ENCODE data around the gene LHX5. TPM values are rescaled to one million over a fixed set of nuclear protein-coding genes. Genes with fewer than 3 reads are reported as not detected.

The LHX5 gene
- total RNA-seq, 1 donor from 2014 or later: not detected

- peaks cover 4% of the 10 kb centered on the region for H3K27me3 ChIP-seq
- DNase-seq (no peak), ATAC-seq (no peak)
- no peak for TF ChIP-seq CTCF (IDR thresholded peaks at IDR 0.05)
- no peaks in the 10 kb centered on the region for H3K36me3 ChIP-seq
- H3K27ac ChIP-seq: no peak overlapping the region
- H3K9me3 ChIP-seq: no peaks in the 10 kb centered on the region
- no peak overlapping the region for H3K4me3 ChIP-seq
- no peaks in the 10 kb centered on the region for H3K4me1 ChIP-seq
- intact Hi-C loops (cut with DNase I): no loop called here
Observed at GRCh38 chr12:113438523-113439300, 33.0 kb downstream of the LHX5 start.

GRCh38 chr12:113437729-113438100, 34.0 kb downstream of the LHX5 start:
- DNase-seq (no peak), ATAC-seq (no peak)
- Histone ChIP-seq H3K4me3 (no peak overlapping the region), H3K9me3 (no peaks in the 10 kb centered on the region), H3K27ac (no peak overlapping the region), H3K36me3 (no peaks in the 10 kb centered on the region), H3K4me1 (no peaks in the 10 kb centered on the region), H3K27me3 (no peaks in the 10 kb centered on the region)
- no peak for TF ChIP-seq CTCF (IDR thresholded peaks at IDR 0.05)
- intact Hi-C loops (cut with DNase I): no loop called here

- intact Hi-C loops (cut with DNase I): no loop called here
- DNase-seq: no peak
- no peaks in the 10 kb centered on the region for H3K36me3 ChIP-seq
Observed at GRCh38 chr12:113436993-113437728, 34.5 kb downstream of the LHX5 start.

GRCh38 chr12:113436586-113436985, 35.1 kb downstream of the LHX5 start:
- Histone ChIP-seq H3K27me3 (no peaks in the 10 kb centered on the region), H3K4me1 (no peaks in the 10 kb centered on the region), H3K9me3 (no peaks in the 10 kb centered on the region), H3K4me3 (no peak overlapping the region), H3K27ac (no peak overlapping the region), H3K36me3 (no peaks in the 10 kb centered on the region)
- no peak for TF ChIP-seq CTCF (IDR thresholded peaks at IDR 0.05)
- intact Hi-C loops (cut with DNase I): no loop called here
- DNase-seq (no peak), ATAC-seq (no peak)

More at GRCh38 chr12:113436993-113437728, 34.5 kb downstream of the LHX5 start:
- ATAC-seq: no peak
- Histone ChIP-seq H3K27ac (no peak overlapping the region), H3K9me3 (no peaks in the 10 kb centered on the region), H3K4me3 (no peak overlapping the region), H3K27me3 (no peaks in the 10 kb centered on the region), H3K4me1 (no peaks in the 10 kb centered on the region)
- TF ChIP-seq CTCF (IDR thresholded peaks at IDR 0.05): no peak

- intact Hi-C loops (cut with DNase I): no loop called here
- no peaks in the 10 kb centered on the region for H3K27me3 ChIP-seq
- H3K27ac ChIP-seq: no peak overlapping the region
- H3K9me3 ChIP-seq: no peaks in the 10 kb centered on the region
- H3K4me3 ChIP-seq: no peak overlapping the region
- no peaks in the 10 kb centered on the region for H3K4me1 ChIP-seq
- no peak for ATAC-seq
- no peak for DNase-seq
- H3K36me3 ChIP-seq: no peaks in the 10 kb centered on the region
- no peak for TF ChIP-seq CTCF (IDR thresholded peaks at IDR 0.05)
Observed at GRCh38 chr12:113435367-113435766, 36.3 kb downstream of the LHX5 start.
